ENCODE measurements around the gene MORN1.

Gene MORN1

GRCh38 chr1:2378441-2378851 is 12.9 kb downstream of the MORN1 start:
- Histone ChIP-seq H3K27ac (ENCODE audit: low read depth, low read length) (no peak overlapping the region), H2AFZ (ENCODE audit: low read length, unreplicated experiment) (no peak overlapping the region), H3K4me3 (ENCODE audit: low read depth, low read length) (no peak overlapping the region), H3K79me2 (ENCODE audit: control insufficient read depth, insufficient read depth, low read length, unreplicated experiment) (no peaks in the 10 kb centered on the region), H3K4me1 (ENCODE audit: control insufficient read depth, insufficient read depth, low read length, unreplicated experiment) (no peaks in the 10 kb centered on the region), H3K36me3 (ENCODE audit: insufficient read depth, low read length) (no peaks in the 10 kb centered on the region), H3K27me3 (ENCODE audit: insufficient read depth, low read length) (no peaks in the 10 kb centered on the region)

DNA sequence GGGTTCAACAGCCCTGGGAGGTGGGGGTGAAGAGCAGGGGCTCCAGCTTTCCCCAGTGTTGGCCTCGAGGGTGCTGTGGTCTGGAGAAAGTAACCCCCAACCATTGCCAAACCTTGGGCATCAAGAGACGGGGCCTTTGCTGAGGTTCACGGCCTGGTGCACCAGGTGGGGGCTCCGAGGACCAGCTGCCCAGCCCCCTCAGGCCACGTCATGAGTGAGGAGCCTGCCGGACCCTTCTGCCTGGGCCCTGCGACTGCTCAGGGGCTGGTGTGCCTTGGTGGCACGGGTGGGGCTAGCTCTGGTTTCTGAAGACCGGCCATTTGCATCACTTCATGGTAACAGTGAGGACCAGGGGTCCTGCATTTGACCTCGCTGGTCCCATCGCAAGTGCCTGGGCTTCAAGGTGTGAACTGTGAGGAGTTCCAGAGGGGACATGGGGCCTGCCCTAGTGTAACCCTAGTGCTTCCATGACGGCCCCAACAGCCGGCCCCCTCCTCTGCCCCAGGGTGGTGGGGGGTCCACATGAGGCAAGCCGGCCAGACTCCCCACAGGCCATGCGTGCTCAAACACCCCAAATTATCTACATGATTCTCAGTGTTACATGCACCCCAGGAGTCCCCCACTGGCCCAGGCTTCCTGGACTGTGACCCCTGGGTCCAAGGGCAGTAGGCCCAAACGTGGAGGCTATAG is 13.5 kb downstream of the MORN1 start:
- Histone ChIP-seq H3K79me2 (ENCODE audit: control insufficient read depth, insufficient read depth, low read length, unreplicated experiment) (no peaks in the 10 kb centered on the region), H3K36me3 (ENCODE audit: insufficient read depth, low read length) (no peaks in the 10 kb centered on the region), H2AFZ (ENCODE audit: low read length, unreplicated experiment) (no peak overlapping the region), H3K4me3 (ENCODE audit: low read depth, low read length) (no peak overlapping the region), H3K4me1 (ENCODE audit: control insufficient read depth, insufficient read depth, low read length, unreplicated experiment) (no peaks in the 10 kb centered on the region), H3K27me3 (ENCODE audit: insufficient read depth, low read length) (no peaks in the 10 kb centered on the region), H3K27ac (ENCODE audit: low read depth, low read length) (no peak overlapping the region)

DNA sequence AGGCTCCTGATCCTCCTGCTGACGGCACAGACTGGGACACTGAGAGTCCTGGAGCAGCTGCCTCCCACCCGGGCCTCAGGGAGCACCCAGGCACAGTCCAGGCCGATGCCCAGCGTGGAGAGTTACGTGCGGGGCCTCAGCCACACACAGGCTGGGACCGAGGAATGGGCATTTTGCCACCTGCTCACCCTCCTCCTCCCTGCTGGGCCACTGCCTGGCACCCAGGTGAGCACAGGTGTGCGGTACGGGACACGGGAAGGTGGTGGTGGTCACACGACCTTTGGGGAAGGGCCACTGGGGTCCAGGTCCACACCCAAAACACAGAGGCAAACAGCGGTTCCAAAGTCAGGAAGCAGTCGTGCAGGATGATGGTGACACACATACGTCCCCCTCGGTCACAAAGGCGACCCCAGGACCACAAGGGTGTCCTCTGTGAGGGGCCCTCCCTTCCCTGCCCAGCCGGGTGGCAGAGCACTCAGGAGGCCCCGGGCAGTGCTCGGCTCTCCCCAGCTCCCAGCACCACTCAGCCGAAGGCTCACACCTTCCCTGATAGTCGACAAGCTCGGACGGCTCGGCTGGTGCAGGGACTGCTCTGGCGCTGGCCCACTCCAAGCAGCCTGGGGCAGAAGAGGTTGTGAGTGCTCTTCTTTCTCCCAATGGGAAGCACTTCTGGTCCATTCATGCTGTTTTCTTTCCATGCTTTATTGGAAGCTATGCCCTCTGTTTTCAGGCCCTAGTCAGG is 14.3 kb downstream of the MORN1 start:
- H3K27me3 ChIP-seq (ENCODE audit: insufficient read depth, low read length): no peaks in the 10 kb centered on the region
- no peaks in the 10 kb centered on the region for H3K4me1 ChIP-seq (ENCODE audit: control insufficient read depth, insufficient read depth, low read length, unreplicated experiment)
- H3K79me2 ChIP-seq (ENCODE audit: control insufficient read depth, insufficient read depth, low read length, unreplicated experiment): no peaks in the 10 kb centered on the region
- no peak overlapping the region for H3K4me3 ChIP-seq (ENCODE audit: low read depth, low read length)
- no peak overlapping the region for H2AFZ ChIP-seq (ENCODE audit: low read length, unreplicated experiment)
- H3K27ac ChIP-seq (ENCODE audit: low read depth, low read length): no peak overlapping the region
- H3K36me3 ChIP-seq (ENCODE audit: insufficient read depth, low read length): no peaks in the 10 kb centered on the region

- Histone ChIP-seq H3K4me3 (ENCODE audit: low read depth, low read length) (no peak overlapping the region), H2AFZ (ENCODE audit: low read length, unreplicated experiment) (no peak overlapping the region), H3K27ac (ENCODE audit: low read depth, low read length) (no peak overlapping the region), H3K27me3 (ENCODE audit: insufficient read depth, low read length) (no peaks in the 10 kb centered on the region), H3K79me2 (ENCODE audit: control insufficient read depth, insufficient read depth, low read length, unreplicated experiment) (no peaks in the 10 kb centered on the region), H3K4me1 (ENCODE audit: control insufficient read depth, insufficient read depth, low read length, unreplicated experiment) (no peaks in the 10 kb centered on the region), H3K36me3 (ENCODE audit: insufficient read depth, low read length) (no peaks in the 10 kb centered on the region)
Measured at GRCh38 chr1:2376261-2376741, 15.1 kb downstream of the MORN1 start.

GRCh38 chr1:2375923-2376260 is 15.5 kb downstream of the MORN1 start:
- no peaks in the 10 kb centered on the region for H3K27me3 ChIP-seq (ENCODE audit: insufficient read depth, low read length)
- H3K79me2 ChIP-seq (ENCODE audit: control insufficient read depth, insufficient read depth, low read length, unreplicated experiment): no peaks in the 10 kb centered on the region
- no peak overlapping the region for H2AFZ ChIP-seq (ENCODE audit: low read length, unreplicated experiment)
- no peaks in the 10 kb centered on the region for H3K4me1 ChIP-seq (ENCODE audit: control insufficient read depth, insufficient read depth, low read length, unreplicated experiment)
- H3K36me3 ChIP-seq (ENCODE audit: insufficient read depth, low read length): no peaks in the 10 kb centered on the region
- H3K27ac ChIP-seq (ENCODE audit: low read depth, low read length): no peak overlapping the region
- no peak overlapping the region for H3K4me3 ChIP-seq (ENCODE audit: low read depth, low read length)

- Histone ChIP-seq H3K79me2 (ENCODE audit: control insufficient read depth, insufficient read depth, low read length, unreplicated experiment) (no peaks in the 10 kb centered on the region), H3K4me3 (ENCODE audit: low read depth, low read length) (no peak overlapping the region), H3K4me1 (ENCODE audit: control insufficient read depth, insufficient read depth, low read length, unreplicated experiment) (no peaks in the 10 kb centered on the region), H3K27me3 (ENCODE audit: insufficient read depth, low read length) (no peaks in the 10 kb centered on the region), H3K36me3 (ENCODE audit: insufficient read depth, low read length) (no peaks in the 10 kb centered on the region), H2AFZ (ENCODE audit: low read length, unreplicated experiment) (no peak overlapping the region), H3K27ac (ENCODE audit: low read depth, low read length) (no peak overlapping the region)
Measured at GRCh38 chr1:2375246-2375922, 16.0 kb downstream of the MORN1 start.

DNA sequence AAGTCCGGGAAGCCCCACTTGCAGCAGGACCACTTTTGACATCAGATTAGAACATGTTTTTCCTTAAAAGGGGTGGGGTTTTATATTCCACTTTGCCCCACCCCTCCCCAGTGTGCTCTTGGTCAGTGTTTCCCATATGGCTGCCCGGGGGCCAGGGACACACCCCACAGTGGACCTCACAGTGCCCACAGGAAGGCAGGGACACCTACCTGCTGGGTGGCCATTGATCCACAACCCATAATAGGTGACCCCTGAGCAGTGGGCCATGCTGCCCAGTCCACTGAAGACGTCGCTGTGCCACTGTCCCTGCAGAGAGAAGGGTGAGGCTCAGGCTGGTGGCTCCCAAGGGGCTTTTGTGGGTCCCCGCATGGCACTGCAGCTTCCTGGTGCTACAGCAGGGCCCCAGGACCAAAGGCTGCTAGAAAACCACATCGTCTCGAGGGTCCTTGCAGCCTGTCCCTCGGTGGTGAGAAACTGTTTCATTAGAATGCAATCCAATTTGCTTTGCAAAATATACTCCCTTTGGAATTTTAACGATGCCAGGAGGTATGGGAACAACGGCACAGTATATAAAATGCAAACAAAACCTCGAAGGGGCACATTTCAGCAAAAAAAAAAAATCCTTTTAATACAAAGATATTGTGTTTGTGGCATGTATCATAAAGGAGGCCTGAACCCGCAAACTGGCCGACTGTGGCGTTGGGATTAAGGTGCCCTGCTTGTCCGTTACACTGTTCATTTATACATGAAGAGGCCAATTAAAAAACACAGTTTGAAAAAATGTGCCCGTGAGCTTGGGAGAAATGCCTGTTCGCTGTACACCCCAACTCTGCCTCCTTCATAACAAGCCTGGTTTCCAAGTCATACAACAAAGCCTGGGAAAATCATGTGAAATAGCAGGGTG is 16.9 kb downstream of the MORN1 start:
- Histone ChIP-seq H3K4me3 (ENCODE audit: low read depth, low read length) (no peak overlapping the region), H2AFZ (ENCODE audit: low read length, unreplicated experiment) (no peak overlapping the region), H3K27me3 (ENCODE audit: insufficient read depth, low read length) (no peaks in the 10 kb centered on the region), H3K27ac (ENCODE audit: low read depth, low read length) (no peak overlapping the region), H3K4me1 (ENCODE audit: control insufficient read depth, insufficient read depth, low read length, unreplicated experiment) (no peaks in the 10 kb centered on the region), H3K79me2 (ENCODE audit: control insufficient read depth, insufficient read depth, low read length, unreplicated experiment) (no peaks in the 10 kb centered on the region), H3K36me3 (ENCODE audit: insufficient read depth, low read length) (no peaks in the 10 kb centered on the region)

DNA sequence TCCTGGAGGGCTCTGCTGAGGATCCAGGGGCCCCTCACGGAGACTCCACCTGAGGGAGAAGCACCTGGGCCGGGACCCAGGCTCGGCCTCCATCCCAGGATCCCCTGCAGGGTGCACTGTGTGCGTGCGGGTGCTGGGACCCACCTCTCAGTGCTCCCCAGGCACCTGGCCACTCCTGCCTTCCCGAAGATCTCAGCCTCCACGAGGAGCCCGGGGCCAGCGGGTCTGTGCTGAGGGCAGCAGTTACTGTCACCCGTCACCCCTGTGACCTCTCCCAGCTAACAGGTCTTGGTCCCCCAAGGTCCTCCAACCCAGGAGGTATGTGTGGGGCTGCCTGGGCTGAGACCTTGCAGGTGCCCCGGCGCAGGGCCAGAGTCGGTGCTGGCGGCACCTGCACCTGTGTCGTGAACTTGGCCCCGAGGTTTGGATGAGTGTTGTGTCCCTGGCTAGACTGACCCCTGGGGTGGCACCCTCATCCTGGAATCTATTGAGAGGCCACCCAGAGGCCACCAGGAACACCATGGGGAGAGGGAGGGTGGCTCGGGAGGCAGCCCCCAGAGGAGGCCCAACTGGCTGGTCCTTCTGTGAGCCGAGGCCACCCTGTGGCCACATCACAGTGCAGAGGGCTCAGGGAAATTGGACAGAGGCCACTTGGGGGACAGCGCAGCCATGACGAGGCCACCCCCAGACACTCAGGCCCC is 17.7 kb downstream of the MORN1 start:
- Histone ChIP-seq H3K27me3 (ENCODE audit: insufficient read depth, low read length) (no peaks in the 10 kb centered on the region), H3K36me3 (ENCODE audit: insufficient read depth, low read length) (no peaks in the 10 kb centered on the region), H3K4me3 (ENCODE audit: low read depth, low read length) (no peak overlapping the region), H3K27ac (ENCODE audit: low read depth, low read length) (no peak overlapping the region), H3K4me1 (ENCODE audit: control insufficient read depth, insufficient read depth, low read length, unreplicated experiment) (no peaks in the 10 kb centered on the region), H3K79me2 (ENCODE audit: control insufficient read depth, insufficient read depth, low read length, unreplicated experiment) (no peaks in the 10 kb centered on the region), H2AFZ (ENCODE audit: low read length, unreplicated experiment) (no peak overlapping the region)

GRCh38 chr1:2372551-2373490 is 18.5 kb downstream of the MORN1 start:
- H3K36me3 ChIP-seq (ENCODE audit: insufficient read depth, low read length): no peaks in the 10 kb centered on the region
- H3K27me3 ChIP-seq (ENCODE audit: insufficient read depth, low read length): no peaks in the 10 kb centered on the region
- H3K4me1 ChIP-seq (ENCODE audit: control insufficient read depth, insufficient read depth, low read length, unreplicated experiment): no peaks in the 10 kb centered on the region
- no peak overlapping the region for H3K4me3 ChIP-seq (ENCODE audit: low read depth, low read length)
- no peak overlapping the region for H3K27ac ChIP-seq (ENCODE audit: low read depth, low read length)
- H3K79me2 ChIP-seq (ENCODE audit: control insufficient read depth, insufficient read depth, low read length, unreplicated experiment): no peaks in the 10 kb centered on the region
- H2AFZ ChIP-seq (ENCODE audit: low read length, unreplicated experiment): no peak overlapping the region
